Uterus (tissue), 2 donors: ENCODE results near the gene TP53RK.

Experiments
- CTCF ChIP-seq, 4 experiments: fragments of 200-600 bp in 2 of 4; fragments of 450-650 bp in 2 of 4; sonication (generic) in 2 of 4; IDR thresholded peaks; one replicate each; pipeline ENCODE4 v1.5.1; 2016 to 2019; ENCODE audit warnings: antibody characterized with exemption in 4 of 4, mild to moderate bottlenecking in 2 of 4, moderate library complexity in 1 of 4
- POLR2A ChIP-seq, 2 donors: fragments of 450-650 bp; IDR thresholded peaks; one replicate each; pipeline ENCODE4 v1.6.1; 2016; ENCODE audit warnings: antibody characterized with exemption in 2 of 2, mild to moderate bottlenecking in 1 of 2, moderate library complexity in 1 of 2

DNA sequence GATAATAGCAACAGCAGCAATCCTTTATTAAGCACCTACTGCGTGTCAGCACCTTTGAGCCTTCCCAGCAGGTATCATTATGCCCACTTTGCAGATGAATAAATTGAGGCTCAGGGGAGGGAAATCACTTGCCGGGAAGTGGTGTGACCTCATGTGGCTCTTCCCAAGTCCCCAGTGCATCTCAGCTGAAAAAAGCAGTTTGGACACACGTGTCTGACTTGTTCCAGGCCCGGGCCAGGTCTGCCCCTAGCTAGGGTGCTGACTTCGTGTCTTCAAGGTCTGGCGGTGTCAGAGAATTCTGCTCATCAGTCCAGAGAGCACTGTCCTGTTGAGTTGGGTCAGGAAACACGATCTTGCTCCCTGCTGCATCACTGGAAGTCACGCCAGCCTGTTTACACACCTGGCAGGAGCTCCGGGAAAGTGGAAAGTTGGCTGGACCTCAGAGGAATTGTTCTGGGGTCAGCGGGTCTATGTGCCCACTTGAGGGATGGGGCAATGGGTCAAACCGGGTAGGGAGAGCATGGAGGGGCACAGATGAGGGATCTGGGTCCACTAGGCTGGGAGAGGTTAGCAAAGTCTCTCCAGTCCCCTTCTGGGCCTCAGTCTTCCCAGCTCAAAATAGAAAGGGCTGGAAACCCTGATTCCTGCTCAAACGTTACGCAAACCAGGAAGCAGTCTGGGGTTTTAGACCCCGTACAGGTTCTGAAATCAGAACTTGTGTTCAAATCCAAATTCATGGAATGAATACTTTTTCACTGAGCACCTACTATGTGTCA is 48.5 kb downstream of the TP53RK start:
- no peak for TF ChIP-seq CTCF (IDR thresholded peaks at IDR 0.05)
- TF ChIP-seq POLR2A (IDR thresholded peaks at IDR 0.05), result no peak
